ENCODE data around the gene VAMP4. TPM values are rescaled to one million over a fixed set of nuclear protein-coding genes. Genes with fewer than 3 reads are reported as not detected.

Gene VAMP4
- total and polyA plus RNA-seq, 2 experiments from 2014 or later: 7.3 to 7.4 TPM

DNA sequence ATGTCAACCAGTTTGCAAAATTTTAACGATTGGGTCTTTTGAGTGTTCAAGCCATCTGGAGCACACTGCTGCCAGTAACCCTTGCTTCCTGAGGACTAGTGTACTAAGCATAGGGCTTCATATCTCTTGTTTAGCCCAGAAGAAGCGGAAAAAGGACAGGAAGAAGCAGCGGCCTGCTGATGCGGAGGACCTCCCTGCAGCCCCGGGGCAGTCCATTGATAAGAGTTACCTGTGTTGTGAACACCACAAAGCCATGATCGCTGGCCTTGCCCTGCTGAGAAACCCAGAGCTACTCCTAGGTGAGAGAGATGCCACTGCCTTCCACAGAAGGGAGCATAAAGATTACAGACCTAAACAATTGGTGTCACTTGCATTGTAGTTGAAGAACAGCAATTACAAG is 48.5 kb upstream of the VAMP4 start:
- peaks cover 91% of the 10 kb centered on the region for H3K36me3 Mint-ChIP-seq (ENCODE audit: low read depth)
- peaks cover 86% of the 10 kb centered on the region for H3K36me3 ChIP-seq (ENCODE audit: insufficient read depth)
- no peaks in the 10 kb centered on the region for H3K27me3 Mint-ChIP-seq (ENCODE audit: insufficient read depth, low read depth, poor library complexity)

More for the DNA sequence above, 48.5 kb upstream of the VAMP4 start:
- DNase-seq (ENCODE audit: low spot score) (no peak), ATAC-seq (no peak)
- no peaks in the 10 kb centered on the region for H3F3A ChIP-seq (replicated peaks; ENCODE audit: low read depth)
- no peaks in the 10 kb centered on the region for H3K9me2 ChIP-seq (ENCODE audit: insufficient read depth)
- no peaks in the 10 kb centered on the region for H3K4me1 ChIP-seq (ENCODE audit: insufficient read depth)
- TF ChIP-seq, protein P1, sequence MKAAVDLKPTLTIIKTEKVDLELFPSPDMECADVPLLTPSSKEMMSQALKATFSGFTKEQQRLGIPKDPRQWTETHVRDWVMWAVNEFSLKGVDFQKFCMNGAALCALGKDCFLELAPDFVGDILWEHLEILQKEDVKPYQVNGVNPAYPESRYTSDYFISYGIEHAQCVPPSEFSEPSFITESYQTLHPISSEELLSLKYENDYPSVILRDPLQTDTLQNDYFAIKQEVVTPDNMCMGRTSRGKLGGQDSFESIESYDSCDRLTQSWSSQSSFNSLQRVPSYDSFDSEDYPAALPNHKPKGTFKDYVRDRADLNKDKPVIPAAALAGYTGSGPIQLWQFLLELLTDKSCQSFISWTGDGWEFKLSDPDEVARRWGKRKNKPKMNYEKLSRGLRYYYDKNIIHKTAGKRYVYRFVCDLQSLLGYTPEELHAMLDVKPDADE (IDR thresholded peaks at IDR 0.05): no peak
- TF ChIP-seq EZH2phosphoT487 (IDR thresholded peaks at IDR 0.05; ENCODE audit: unreplicated experiment): no peak
- TF ChIP-seq, protein P2, sequence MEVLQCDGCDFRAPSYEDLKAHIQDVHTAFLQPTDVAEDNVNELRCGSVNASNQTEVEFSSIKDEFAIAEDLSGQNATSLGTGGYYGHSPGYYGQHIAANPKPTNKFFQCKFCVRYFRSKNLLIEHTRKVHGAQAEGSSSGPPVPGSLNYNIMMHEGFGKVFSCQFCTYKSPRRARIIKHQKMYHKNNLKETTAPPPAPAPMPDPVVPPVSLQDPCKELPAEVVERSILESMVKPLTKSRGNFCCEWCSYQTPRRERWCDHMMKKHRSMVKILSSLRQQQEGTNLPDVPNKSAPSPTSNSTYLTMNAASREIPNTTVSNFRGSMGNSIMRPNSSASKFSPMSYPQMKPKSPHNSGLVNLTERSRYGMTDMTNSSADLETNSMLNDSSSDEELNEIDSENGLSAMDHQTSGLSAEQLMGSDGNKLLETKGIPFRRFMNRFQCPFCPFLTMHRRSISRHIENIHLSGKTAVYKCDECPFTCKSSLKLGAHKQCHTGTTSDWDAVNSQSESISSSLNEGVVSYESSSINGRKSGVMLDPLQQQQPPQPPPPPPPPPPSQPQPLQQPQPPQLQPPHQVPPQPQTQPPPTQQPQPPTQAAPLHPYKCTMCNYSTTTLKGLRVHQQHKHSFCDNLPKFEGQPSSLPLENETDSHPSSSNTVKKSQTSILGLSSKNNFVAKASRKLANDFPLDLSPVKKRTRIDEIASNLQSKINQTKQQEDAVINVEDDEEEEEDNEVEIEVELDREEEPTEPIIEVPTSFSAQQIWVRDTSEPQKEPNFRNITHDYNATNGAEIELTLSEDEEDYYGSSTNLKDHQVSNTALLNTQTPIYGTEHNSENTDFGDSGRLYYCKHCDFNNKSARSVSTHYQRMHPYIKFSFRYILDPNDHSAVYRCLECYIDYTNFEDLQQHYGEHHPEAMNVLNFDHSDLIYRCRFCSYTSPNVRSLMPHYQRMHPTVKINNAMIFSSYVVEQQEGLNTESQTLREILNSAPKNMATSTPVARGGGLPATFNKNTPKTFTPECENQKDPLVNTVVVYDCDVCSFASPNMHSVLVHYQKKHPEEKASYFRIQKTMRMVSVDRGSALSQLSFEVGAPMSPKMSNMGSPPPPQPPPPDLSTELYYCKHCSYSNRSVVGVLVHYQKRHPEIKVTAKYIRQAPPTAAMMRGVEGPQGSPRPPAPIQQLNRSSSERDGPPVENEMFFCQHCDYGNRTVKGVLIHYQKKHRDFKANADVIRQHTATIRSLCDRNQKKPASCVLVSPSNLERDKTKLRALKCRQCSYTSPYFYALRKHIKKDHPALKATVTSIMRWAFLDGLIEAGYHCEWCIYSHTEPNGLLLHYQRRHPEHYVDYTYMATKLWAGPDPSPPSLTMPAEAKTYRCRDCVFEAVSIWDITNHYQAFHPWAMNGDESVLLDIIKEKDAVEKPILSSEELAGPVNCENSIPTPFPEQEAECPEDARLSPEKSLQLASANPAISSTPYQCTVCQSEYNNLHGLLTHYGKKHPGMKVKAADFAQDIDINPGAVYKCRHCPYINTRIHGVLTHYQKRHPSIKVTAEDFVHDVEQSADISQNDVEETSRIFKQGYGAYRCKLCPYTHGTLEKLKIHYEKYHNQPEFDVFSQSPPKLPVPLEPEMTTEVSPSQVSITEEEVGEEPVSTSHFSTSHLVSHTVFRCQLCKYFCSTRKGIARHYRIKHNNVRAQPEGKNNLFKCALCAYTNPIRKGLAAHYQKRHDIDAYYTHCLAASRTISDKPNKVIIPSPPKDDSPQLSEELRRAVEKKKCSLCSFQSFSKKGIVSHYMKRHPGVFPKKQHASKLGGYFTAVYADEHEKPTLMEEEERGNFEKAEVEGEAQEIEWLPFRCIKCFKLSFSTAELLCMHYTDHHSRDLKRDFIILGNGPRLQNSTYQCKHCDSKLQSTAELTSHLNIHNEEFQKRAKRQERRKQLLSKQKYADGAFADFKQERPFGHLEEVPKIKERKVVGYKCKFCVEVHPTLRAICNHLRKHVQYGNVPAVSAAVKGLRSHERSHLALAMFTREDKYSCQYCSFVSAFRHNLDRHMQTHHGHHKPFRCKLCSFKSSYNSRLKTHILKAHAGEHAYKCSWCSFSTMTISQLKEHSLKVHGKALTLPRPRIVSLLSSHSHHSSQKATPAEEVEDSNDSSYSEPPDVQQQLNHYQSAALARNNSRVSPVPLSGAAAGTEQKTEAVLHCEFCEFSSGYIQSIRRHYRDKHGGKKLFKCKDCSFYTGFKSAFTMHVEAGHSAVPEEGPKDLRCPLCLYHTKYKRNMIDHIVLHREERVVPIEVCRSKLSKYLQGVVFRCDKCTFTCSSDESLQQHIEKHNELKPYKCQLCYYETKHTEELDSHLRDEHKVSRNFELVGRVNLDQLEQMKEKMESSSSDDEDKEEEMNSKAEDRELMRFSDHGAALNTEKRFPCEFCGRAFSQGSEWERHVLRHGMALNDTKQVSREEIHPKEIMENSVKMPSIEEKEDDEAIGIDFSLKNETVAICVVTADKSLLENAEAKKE (CRISPR knock-in tag; IDR thresholded peaks at IDR 0.05): no peak
- TF ChIP-seq ZNF331 (CRISPR knock-in tag; IDR thresholded peaks at IDR 0.05; ENCODE audit: low read depth): no peak
- no peak for TF ChIP-seq ZNF114 (CRISPR knock-in tag; IDR thresholded peaks at IDR 0.05)
- TF ChIP-seq EZH2 (IDR thresholded peaks at IDR 0.05; ENCODE audit: low read depth, unreplicated experiment): no peak
- TF ChIP-seq, protein P3, sequence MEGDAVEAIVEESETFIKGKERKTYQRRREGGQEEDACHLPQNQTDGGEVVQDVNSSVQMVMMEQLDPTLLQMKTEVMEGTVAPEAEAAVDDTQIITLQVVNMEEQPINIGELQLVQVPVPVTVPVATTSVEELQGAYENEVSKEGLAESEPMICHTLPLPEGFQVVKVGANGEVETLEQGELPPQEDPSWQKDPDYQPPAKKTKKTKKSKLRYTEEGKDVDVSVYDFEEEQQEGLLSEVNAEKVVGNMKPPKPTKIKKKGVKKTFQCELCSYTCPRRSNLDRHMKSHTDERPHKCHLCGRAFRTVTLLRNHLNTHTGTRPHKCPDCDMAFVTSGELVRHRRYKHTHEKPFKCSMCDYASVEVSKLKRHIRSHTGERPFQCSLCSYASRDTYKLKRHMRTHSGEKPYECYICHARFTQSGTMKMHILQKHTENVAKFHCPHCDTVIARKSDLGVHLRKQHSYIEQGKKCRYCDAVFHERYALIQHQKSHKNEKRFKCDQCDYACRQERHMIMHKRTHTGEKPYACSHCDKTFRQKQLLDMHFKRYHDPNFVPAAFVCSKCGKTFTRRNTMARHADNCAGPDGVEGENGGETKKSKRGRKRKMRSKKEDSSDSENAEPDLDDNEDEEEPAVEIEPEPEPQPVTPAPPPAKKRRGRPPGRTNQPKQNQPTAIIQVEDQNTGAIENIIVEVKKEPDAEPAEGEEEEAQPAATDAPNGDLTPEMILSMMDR (conservative IDR thresholded peaks at IDR 0.05; ENCODE audit: low read depth in 2 of 2): no peak
- TF ChIP-seq, protein P4, sequence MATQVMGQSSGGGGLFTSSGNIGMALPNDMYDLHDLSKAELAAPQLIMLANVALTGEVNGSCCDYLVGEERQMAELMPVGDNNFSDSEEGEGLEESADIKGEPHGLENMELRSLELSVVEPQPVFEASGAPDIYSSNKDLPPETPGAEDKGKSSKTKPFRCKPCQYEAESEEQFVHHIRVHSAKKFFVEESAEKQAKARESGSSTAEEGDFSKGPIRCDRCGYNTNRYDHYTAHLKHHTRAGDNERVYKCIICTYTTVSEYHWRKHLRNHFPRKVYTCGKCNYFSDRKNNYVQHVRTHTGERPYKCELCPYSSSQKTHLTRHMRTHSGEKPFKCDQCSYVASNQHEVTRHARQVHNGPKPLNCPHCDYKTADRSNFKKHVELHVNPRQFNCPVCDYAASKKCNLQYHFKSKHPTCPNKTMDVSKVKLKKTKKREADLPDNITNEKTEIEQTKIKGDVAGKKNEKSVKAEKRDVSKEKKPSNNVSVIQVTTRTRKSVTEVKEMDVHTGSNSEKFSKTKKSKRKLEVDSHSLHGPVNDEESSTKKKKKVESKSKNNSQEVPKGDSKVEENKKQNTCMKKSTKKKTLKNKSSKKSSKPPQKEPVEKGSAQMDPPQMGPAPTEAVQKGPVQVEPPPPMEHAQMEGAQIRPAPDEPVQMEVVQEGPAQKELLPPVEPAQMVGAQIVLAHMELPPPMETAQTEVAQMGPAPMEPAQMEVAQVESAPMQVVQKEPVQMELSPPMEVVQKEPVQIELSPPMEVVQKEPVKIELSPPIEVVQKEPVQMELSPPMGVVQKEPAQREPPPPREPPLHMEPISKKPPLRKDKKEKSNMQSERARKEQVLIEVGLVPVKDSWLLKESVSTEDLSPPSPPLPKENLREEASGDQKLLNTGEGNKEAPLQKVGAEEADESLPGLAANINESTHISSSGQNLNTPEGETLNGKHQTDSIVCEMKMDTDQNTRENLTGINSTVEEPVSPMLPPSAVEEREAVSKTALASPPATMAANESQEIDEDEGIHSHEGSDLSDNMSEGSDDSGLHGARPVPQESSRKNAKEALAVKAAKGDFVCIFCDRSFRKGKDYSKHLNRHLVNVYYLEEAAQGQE (IDR thresholded peaks at IDR 0.05; ENCODE audit: unreplicated experiment): no peak
- TF ChIP-seq JUNB (IDR thresholded peaks at IDR 0.05; ENCODE audit: unreplicated experiment): no peak
- no peak for TF ChIP-seq STAT1 (IDR thresholded peaks at IDR 0.05; ENCODE audit: unreplicated experiment)
- no peak for TF ChIP-seq CREB1 (CRISPR knock-in tag; IDR thresholded peaks at IDR 0.05; ENCODE audit: low read depth)
- no peak for TF ChIP-seq NANOG (IDR thresholded peaks at IDR 0.05; ENCODE audit: borderline replicate concordance)
- TF ChIP-seq POLR2AphosphoS5 (IDR thresholded peaks at IDR 0.05; ENCODE audit: low read depth): no peak
- Mint-ChIP-seq H3K4me1 (no peaks in the 10 kb centered on the region), H3K4me3 (no peak overlapping the region), H3K9me3 (no peaks in the 10 kb centered on the region), H3K27ac (no peak overlapping the region)
- no peak overlapping the region for H3K4me3 ChIP-seq
- no peak overlapping the region for H2AFZ ChIP-seq
- no peak overlapping the region for H3K4me2 ChIP-seq
- H4K20me1 ChIP-seq (replicated peaks; ENCODE audit: insufficient read depth): peaks cover 12% of the 10 kb centered on the region
- H3K27me3 ChIP-seq (ENCODE audit: insufficient read depth): no peaks in the 10 kb centered on the region
- peaks cover 39% of the 10 kb centered on the region for H3K79me2 ChIP-seq (replicated peaks; ENCODE audit: insufficient read depth)
- H3K27ac ChIP-seq (ENCODE audit: low read depth): no peak overlapping the region

Measured in GM23338 (cell line).